ENCODE results near the gene RIPPLY1. TPM values are rescaled to one million over a fixed set of nuclear protein-coding genes. Genes with fewer than 3 reads are reported as not detected.

Gene RIPPLY1
- total and polyA plus RNA-seq, 9 of the 15 experiments (the other 6 are each of a cell fraction or from before 2014, with no cell fraction given), result not detected

- TF ChIP-seq REST (IDR thresholded peaks at IDR 0.05; ENCODE audit: borderline replicate concordance) (peak; percentile 43), REST (CRISPR knock-in tag; IDR thresholded peaks at IDR 0.05; ENCODE audit: low read depth) (no peak), PHF20 (IDR thresholded peaks at IDR 0.05; ENCODE audit: partially characterized antibody) (no peak), CHD2 (IDR thresholded peaks at IDR 0.05; ENCODE audit: low read depth, low read length) (no peak), DEAF1 (CRISPR knock-in tag; IDR thresholded peaks at IDR 0.05) (0 out of 2 replicates have a peak, but pooled peaks have one; percentile 15), NFATC3 (IDR thresholded peaks at IDR 0.05) (no peak)
Observed at GRCh38 chrX:106894392-106894909, 8.7 kb downstream of the RIPPLY1 start (continued).
